HFFc6 (cell line): ENCODE data around the gene EXOC6B. TPM values are rescaled to one million over a fixed set of nuclear protein-coding genes. Genes with fewer than 3 reads are reported as not detected.

Source experiments
- DNase-seq: peaks from one replicate; pipeline ENCODE4 v3.0.0-alpha.2; 2018
- H3K27ac Mint-ChIP-seq: 2 replicates; pipeline ENCODE4 v1.8.0; 2020; ENCODE audit warnings: mild to moderate bottlenecking, mixed read lengths
- H3K27me3 Mint-ChIP-seq: 2 replicates; pipeline ENCODE4 v1.8.0; 2021; ENCODE audit warnings: mild to moderate bottlenecking, moderate library complexity, mixed read lengths; ENCODE audit not compliant: insufficient read depth
- H3K36me3 Mint-ChIP-seq: 2 replicates; pipeline ENCODE4 v1.8.0; 2021; ENCODE audit warnings: low read depth, mixed read lengths
- H3K4me1 Mint-ChIP-seq: 2 replicates; pipeline ENCODE4 v1.8.0; 2020; ENCODE audit warnings: low read depth, mixed read lengths
- H3K4me3 Mint-ChIP-seq: 2 replicates; pipeline ENCODE4 v1.8.0; 2020; ENCODE audit warnings: mild to moderate bottlenecking, moderate library complexity, mixed read lengths
- H3K9me3 Mint-ChIP-seq: 2 replicates; pipeline ENCODE4 v1.8.0; 2020; ENCODE audit warnings: mild to moderate bottlenecking, mixed read lengths
- total RNA-seq, 6 experiments: library from RNA; stranded (reverse); fragmentation: NEBNext Ultra II Directional; extraction: Animal tissue kit (Norgen Biotek cat#: 25700); gene quantifications; 2 replicates in 1 of 6; 3 replicates in 5 of 6; pipeline ENCODE4 v1.2.3, GENCODE V29; 2021
- TF ChIP-seq, protein P1 (sequence below): fragments of 200-600 bp; sonication (generic); IDR thresholded peaks from 2 replicates; pipeline ENCODE4 v1.5.0; 2021; ENCODE audit warnings: antibody characterized with exemption, mild to moderate bottlenecking

EXOC6B gene
- total RNA-seq, 6 experiments from 2014 or later, result 24.8 to 33.0 (median 27.4) TPM

- H3K9me3 Mint-ChIP-seq, result no peaks in the 10 kb centered on the region
- no peaks in the 10 kb centered on the region for H3K4me1 Mint-ChIP-seq
- no peak for DNase-seq
- TF ChIP-seq, protein P1, sequence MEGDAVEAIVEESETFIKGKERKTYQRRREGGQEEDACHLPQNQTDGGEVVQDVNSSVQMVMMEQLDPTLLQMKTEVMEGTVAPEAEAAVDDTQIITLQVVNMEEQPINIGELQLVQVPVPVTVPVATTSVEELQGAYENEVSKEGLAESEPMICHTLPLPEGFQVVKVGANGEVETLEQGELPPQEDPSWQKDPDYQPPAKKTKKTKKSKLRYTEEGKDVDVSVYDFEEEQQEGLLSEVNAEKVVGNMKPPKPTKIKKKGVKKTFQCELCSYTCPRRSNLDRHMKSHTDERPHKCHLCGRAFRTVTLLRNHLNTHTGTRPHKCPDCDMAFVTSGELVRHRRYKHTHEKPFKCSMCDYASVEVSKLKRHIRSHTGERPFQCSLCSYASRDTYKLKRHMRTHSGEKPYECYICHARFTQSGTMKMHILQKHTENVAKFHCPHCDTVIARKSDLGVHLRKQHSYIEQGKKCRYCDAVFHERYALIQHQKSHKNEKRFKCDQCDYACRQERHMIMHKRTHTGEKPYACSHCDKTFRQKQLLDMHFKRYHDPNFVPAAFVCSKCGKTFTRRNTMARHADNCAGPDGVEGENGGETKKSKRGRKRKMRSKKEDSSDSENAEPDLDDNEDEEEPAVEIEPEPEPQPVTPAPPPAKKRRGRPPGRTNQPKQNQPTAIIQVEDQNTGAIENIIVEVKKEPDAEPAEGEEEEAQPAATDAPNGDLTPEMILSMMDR, result no peak
- H3K4me3 Mint-ChIP-seq, result no peak overlapping the region
- no peak overlapping the region for H3K27ac Mint-ChIP-seq
- H3K27me3 Mint-ChIP-seq, result peaks cover 6% of the 10 kb centered on the region
- no peaks in the 10 kb centered on the region for H3K36me3 Mint-ChIP-seq
Measured at GRCh38 chr2:72133721-72134407, 692.0 kb downstream of the EXOC6B start.

DNA sequence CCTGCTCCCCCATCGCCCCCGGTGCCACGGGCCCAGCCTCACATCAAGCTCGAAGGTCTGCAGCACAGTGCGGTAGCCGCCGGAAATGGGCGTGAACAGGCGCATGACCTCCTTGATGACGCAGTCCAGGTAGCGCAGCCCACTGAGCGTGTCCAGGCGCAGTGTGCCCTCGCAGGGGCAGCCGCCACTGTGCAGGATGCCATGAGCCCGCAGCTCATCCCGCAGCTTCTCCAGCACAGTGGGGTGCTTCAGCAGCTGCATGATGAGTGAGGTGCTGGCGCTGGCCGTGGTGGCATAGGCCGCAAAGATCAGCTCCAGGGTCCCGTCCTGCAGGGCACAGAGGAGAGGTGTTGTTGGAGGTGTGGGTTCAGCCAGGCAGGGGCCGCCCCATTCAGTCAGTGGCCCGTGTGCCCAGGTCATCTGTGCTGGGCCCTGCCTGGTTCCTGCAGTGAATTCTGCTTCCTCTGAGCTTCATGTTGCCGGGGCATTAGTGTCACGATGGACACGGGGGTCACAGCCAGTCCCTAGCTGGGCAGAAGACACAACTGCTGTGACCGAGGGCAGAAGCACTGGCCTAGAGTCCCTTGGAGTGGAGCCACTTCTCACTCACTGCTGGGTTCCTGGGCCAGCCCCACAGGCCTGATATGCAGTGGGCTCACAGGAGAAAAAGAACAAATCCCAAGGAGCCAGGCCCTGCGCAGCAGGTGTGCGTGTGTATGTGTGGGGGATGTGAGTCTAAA, 692.7 kb downstream of the EXOC6B start:
- Mint-ChIP-seq H3K36me3 (no peaks in the 10 kb centered on the region), H3K9me3 (no peaks in the 10 kb centered on the region), H3K4me1 (no peaks in the 10 kb centered on the region), H3K27me3 (peaks cover 8% of the 10 kb centered on the region; the same call in 1 of the 2 replicates), H3K27ac (no peak overlapping the region), H3K4me3 (no peak overlapping the region)
- TF ChIP-seq, protein P1, result no peak
- DNase-seq, result no peak

DNA sequence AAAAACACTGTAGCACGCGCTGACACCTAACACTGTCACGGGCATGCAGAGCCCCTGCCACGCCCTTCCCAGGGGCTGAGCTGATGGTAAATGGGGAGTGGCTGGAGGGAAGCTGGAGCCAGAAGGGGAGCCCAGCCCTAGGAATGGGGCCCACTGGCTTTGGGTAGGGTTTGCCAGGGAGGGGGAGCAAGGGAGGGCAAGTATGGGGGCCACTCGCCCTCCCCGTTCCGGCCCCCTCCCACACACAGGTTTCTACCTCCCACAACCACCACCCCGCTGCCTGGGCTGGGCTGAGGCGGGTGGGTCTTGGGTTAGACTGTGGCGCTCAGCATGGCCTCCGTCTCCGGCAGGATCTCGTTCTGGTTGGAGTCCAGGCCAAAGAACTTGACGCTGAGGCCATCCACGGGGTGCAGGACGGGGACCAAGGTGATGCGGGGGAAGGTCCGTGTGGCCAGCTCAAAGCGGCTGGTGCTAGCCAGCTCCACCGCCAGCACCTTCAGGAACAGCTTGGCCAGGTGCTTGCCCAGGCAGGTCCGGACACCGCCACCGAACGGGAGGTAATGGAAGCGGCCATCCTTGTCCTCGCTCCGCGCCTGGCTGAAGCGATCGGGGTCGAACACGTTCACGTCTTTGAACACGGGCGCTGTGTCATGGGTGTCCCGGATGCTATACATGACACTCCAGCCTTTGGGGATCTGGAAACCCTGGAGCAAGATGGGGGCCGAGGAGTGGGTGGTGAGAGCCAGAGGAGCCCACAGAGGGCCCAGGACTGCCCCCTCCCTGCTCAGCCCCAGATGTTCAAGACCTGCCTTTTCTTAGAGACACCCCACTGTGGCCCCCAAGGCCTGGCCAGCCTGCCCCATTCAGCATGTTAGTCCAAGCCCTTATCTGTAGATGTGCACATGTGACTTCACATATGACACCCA, 693.7 kb downstream of the EXOC6B start:
- no peak for DNase-seq
- H3K4me3 Mint-ChIP-seq, result no peak overlapping the region
- no peak overlapping the region for H3K27ac Mint-ChIP-seq
- no peaks in the 10 kb centered on the region for H3K9me3 Mint-ChIP-seq
- H3K27me3 Mint-ChIP-seq, result peaks cover 8% of the 10 kb centered on the region; the same call in 1 of the 2 replicates
- TF ChIP-seq, protein P1, result no peak
- no peaks in the 10 kb centered on the region for H3K36me3 Mint-ChIP-seq
- H3K4me1 Mint-ChIP-seq, result no peaks in the 10 kb centered on the region

DNA sequence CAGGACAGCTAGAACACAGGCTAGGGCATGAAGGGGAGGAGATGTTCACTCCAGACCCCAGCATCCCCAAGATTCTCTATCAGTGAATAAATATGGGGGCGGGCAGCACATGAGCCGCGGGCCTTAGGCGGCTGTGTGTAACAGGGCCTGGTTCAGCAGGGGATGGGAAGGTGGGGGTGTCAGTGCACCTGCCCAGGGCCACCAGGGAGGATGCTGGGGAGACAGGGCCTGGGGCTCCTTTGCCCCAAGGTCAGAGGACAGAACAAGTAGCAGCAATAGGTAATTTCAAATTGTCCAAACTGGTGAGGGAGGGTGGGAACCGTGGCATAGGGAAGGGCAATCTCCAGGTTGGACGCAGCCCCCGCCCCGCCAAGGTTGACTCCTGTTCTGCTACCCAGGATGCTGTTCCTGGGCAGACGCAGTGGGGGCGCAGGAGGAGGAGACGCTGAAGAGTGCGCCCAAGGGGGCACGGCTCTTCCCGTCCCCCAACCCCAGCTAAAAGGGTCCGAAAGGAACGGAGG, 694.4 kb downstream of the EXOC6B start:
- H3K36me3 Mint-ChIP-seq, result no peaks in the 10 kb centered on the region
- H3K27ac Mint-ChIP-seq, result no peak overlapping the region
- TF ChIP-seq, protein P1, result no peak
- DNase-seq, result no peak
- no peaks in the 10 kb centered on the region for H3K4me1 Mint-ChIP-seq
- H3K4me3 Mint-ChIP-seq, result no peak overlapping the region
- peaks cover 12% of the 10 kb centered on the region for H3K27me3 Mint-ChIP-seq
- H3K9me3 Mint-ChIP-seq, result no peaks in the 10 kb centered on the region

DNA sequence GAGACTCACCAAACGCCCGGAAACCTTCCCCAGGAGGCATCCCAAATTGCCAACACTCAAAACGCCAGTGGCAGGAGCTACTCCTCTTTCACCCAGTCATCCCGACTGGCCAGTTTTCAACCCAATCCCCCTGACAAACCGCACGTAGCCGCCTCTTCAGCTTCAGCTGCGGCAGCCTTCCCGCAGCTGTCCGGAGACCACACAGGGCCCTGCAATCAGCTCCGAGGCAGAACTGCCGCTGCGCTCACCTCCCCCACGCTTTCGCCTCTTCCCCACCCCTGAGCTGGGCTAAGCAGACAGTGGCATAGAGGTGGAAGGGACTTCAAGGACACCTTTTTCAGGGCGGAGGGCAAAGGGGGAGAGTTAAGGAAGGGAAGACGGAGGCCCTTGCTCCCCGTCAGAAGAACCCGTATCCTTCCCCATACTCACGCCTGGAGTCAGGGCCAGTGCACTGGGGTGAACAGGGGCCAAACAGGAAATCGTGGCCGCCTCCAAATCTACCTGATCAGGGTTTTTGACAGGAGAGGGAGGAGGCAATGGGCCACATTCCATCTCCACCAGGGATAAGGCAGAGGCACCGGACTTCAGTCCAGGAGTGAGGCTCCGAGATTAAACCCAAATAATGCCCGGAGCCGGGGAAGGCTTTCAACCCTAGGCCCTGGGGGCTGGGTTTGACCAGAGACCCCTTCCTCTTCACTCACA, 695.0 kb downstream of the EXOC6B start:
- Mint-ChIP-seq H3K9me3 (no peaks in the 10 kb centered on the region), H3K27ac (no peak overlapping the region), H3K36me3 (no peaks in the 10 kb centered on the region), H3K4me3 (no peak overlapping the region), H3K27me3 (peaks cover 12% of the 10 kb centered on the region), H3K4me1 (no peaks in the 10 kb centered on the region)
- DNase-seq, result no peak
- TF ChIP-seq, protein P1, result no peak
